SK-N-SH (cell line): ENCODE measurements around the gene ABCA4. TPM values are rescaled to one million over a fixed set of nuclear protein-coding genes. Genes with fewer than 3 reads are reported as not detected.

Experiments used
- CTCF ChIA-PET: fragments of 300-600, 350-600 bp; formaldehyde crosslinking; extraction: SDS; loops from one replicate; lab custom pipeline; 2021; lab: Yijun Ruan, JAX
- POLR2A ChIA-PET: fragments of 350-600 bp; sonication (Branson Sonifier 250); formaldehyde crosslinking; extraction: SDS; loops from one replicate; lab custom pipeline; 2020; ENCODE audit warnings: antibody characterized with exemption, inconsistent platforms; lab: Yijun Ruan, JAX
- DNase-seq: peaks from one replicate; pipeline ENCODE4 v3.0.0; 2012
- H2AFZ ChIP-seq: fragments of 200-600 bp; sonication (generic); 2 replicates; pipeline ENCODE4 v1.8.1; 2016; ENCODE audit warnings: antibody characterized with exemption, mild to moderate bottlenecking, low read depth
- H3F3A ChIP-seq: fragments of 200-600 bp; sonication (generic); replicated peaks from 2 replicates; pipeline ENCODE3; 2016; ENCODE audit warnings: antibody characterized with exemption, mild to moderate bottlenecking; ENCODE audit not compliant: insufficient read depth
- H3K27ac ChIP-seq, 2 experiments: fragments of 200-500 bp in 1 of 2; fragments of 200-600 bp in 1 of 2; sonication (Bioruptor generic) in 1 of 2; sonication (generic), shearing (Covaris generic) in 1 of 2; 2 replicates each; pipeline versions ENCODE4 v1.5.1 to v1.6.1; 2014 to 2016; ENCODE audit warnings: low read depth in 2 of 2, inconsistent platforms in 1 of 2, low read length in 1 of 2, mild to moderate bottlenecking in 1 of 2, mixed read lengths in 1 of 2
- H3K27me3 ChIP-seq: fragments of 200-600 bp; sonication (generic), shearing (Covaris generic); 2 replicates; pipeline ENCODE4 v1.6.1; 2016; ENCODE audit warnings: mixed run types; ENCODE audit not compliant: insufficient read depth
- H3K36me3 ChIP-seq, 2 experiments: fragments of 200-500 bp in 1 of 2; fragments of 200-600 bp in 1 of 2; sonication (Bioruptor generic) in 1 of 2; sonication (generic) in 1 of 2; replicated peaks in 1 of 2; 2 replicates each; pipeline versions ENCODE3 to v1.5.1; 2014 to 2016; ENCODE audit warnings: low read length in 1 of 2, mild to moderate bottlenecking in 1 of 2; ENCODE audit not compliant: insufficient read depth in 2 of 2, control insufficient read depth in 1 of 2
- H3K4me1 ChIP-seq, 2 experiments: fragments of 200-500 bp in 1 of 2; fragments of 200-600 bp in 1 of 2; sonication (Bioruptor generic) in 1 of 2; sonication (generic), shearing (Covaris generic) in 1 of 2; 2 replicates each; pipeline versions ENCODE4 v1.5.1 to v1.6.1; 2014 to 2016; ENCODE audit warnings: low read depth in 1 of 2, low read length in 1 of 2, mixed run types in 1 of 2; ENCODE audit not compliant: insufficient read depth in 2 of 2, control insufficient read depth in 1 of 2
- H3K4me2 ChIP-seq: fragments of 200-600 bp; sonication (generic), shearing (Covaris generic); 2 replicates; pipeline ENCODE4 v1.6.1; 2017; ENCODE audit warnings: mixed run types
- H3K4me3 ChIP-seq, 2 experiments: fragments of 200-500 bp in 1 of 2; fragments of 200-600 bp in 1 of 2; sonication (Bioruptor generic) in 1 of 2; sonication (generic), shearing (Covaris generic) in 1 of 2; 2 replicates each; pipeline versions ENCODE4 v1.5.1 to v1.8.1; 2014 to 2016; ENCODE audit warnings: low read depth in 2 of 2, inconsistent platforms in 1 of 2, low read length in 1 of 2, mild to moderate bottlenecking in 1 of 2, mixed read lengths in 1 of 2, moderate library complexity in 1 of 2
- H3K79me2 ChIP-seq: fragments of 200-600 bp; sonication (generic); 2 replicates; pipeline ENCODE4 v1.8.1; 2017; ENCODE audit warnings: mild to moderate bottlenecking; ENCODE audit not compliant: insufficient read depth
- H3K9ac ChIP-seq: fragments of 200-600 bp; sonication (generic); 2 replicates; pipeline ENCODE4 v1.6.1; 2017; ENCODE audit warnings: mixed run types
- H3K9me2 ChIP-seq: fragments of 200-600 bp; sonication (generic); 2 replicates; pipeline ENCODE4 v1.6.1; 2017; ENCODE audit warnings: mixed run types
- H3K9me3 ChIP-seq: fragments of 200-600 bp; sonication (generic); 2 replicates; pipeline ENCODE4 v1.6.1; 2017; ENCODE audit warnings: mixed run types, mild to moderate bottlenecking, moderate library complexity
- H4K20me1 ChIP-seq: fragments of 200-600 bp; sonication (generic); 2 replicates; pipeline ENCODE4 v1.6.1; 2017; ENCODE audit warnings: mild to moderate bottlenecking, mixed run types; ENCODE audit not compliant: insufficient read depth
- ELF1 ChIP-seq: IDR thresholded peaks from 2 replicates; pipeline ENCODE4 v1.4.0; 2012
- EP300 ChIP-seq, 2 experiments: IDR thresholded peaks; 2 replicates each; pipeline versions ENCODE4 v1.4.0 to v1.6.1; 2012; ENCODE audit warnings: borderline replicate concordance in 1 of 2, low read depth in 1 of 2, low read length in 1 of 2
- FOSL2 ChIP-seq: IDR thresholded peaks from 2 replicates; pipeline ENCODE4 v1.4.0; 2012; ENCODE audit warnings: low read depth, mild to moderate bottlenecking, moderate library complexity, borderline replicate concordance
- FOXJ3 ChIP-seq: sonication (generic); formaldehyde crosslinking; IDR thresholded peaks from 2 replicates; pipeline ENCODE4 v1.5.1; 2020; ENCODE audit warnings: mild to moderate bottlenecking, missing genetic modification reagents
- GABPA ChIP-seq: IDR thresholded peaks from 2 replicates; pipeline ENCODE4 v1.4.0; 2012; ENCODE audit warnings: low read depth, mild to moderate bottlenecking
- GATA2 ChIP-seq: sonication (generic); formaldehyde crosslinking; IDR thresholded peaks from 2 replicates; pipeline ENCODE4 v1.5.0; 2020; ENCODE audit warnings: mild to moderate bottlenecking, missing genetic modification reagents
- NFIC ChIP-seq: IDR thresholded peaks from 2 replicates; pipeline ENCODE4 v1.4.0; 2012; ENCODE audit warnings: borderline replicate concordance
- NRF1 ChIP-seq: IDR thresholded peaks from 2 replicates; pipeline ENCODE4 v1.6.1; 2012; ENCODE audit warnings: low read depth, mild to moderate bottlenecking, low read length
- REST ChIP-seq: IDR thresholded peaks from 2 replicates; pipeline ENCODE4 v1.6.1; 2012; ENCODE audit warnings: mild to moderate bottlenecking, low read depth, low read length, moderate library complexity
- SIN3A ChIP-seq: IDR thresholded peaks from 2 replicates; pipeline ENCODE4 v1.6.1; 2012; ENCODE audit warnings: low read depth, mild to moderate bottlenecking, low read length, moderate library complexity, borderline replicate concordance
- USF2 ChIP-seq: fragments of 150-350 bp; IDR thresholded peaks from 2 replicates; pipeline ENCODE4 v1.6.1; 2017; ENCODE audit warnings: antibody characterized with exemption, low read length, low read depth, borderline replicate concordance
- WGBS: methylation state at CpG from one replicate; pipeline ENCODE4 v1.1.6; 2017; ENCODE audit warnings: low lambda C conversion rate; 5-methylcytosine and 5-hydroxymethylcytosine counted together
- polyA plus RNA-seq, 3 experiments: library from polyadenylated mRNA; depleted of rRNA; stranded (reverse); fragments of >200 nt; gene quantifications; 2 replicates each; pipeline ENCODE4 v1.2.3, GENCODE V29; 2012
- TF ChIP-seq, protein P1 (sequence below): IDR thresholded peaks from 2 replicates; pipeline ENCODE4 v1.4.0; 2012; ENCODE audit warnings: low read depth, borderline replicate concordance

ABCA4 gene
- polyA plus RNA-seq, 1 of the 3 experiments (the other 2 are of a cell fraction), result 0.03 TPM

DNA sequence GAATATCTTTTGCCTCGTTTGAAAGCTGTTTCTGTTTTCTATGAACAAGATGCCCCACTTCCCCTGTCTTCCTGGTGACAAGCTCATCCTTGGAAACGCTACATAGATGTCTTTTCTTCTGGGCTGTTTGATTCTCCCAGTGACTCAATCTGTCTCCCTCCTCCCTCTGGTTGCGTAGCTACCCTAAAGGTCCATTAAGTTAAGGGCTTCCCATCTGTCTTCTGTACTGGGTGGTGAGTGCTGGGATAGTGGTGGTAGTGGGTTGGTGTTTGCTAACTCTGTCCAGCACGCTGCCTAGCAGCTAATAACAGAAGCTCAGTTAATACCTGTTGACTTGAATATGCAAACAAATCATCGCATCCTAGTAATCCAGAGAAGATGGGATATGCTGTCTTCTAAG lies 161.5 kb downstream of the ABCA4 start (continued):
- no peak for TF ChIP-seq FOSL2
- no peak for TF ChIP-seq GATA2 (CRISPR knock-in tag)
- no peak for TF ChIP-seq REST
- TF ChIP-seq NFIC, result no peak
- TF ChIP-seq EP300 (IDR thresholded peaks at IDR 0.05; ENCODE audit: borderline replicate concordance in 1 of 2, low read depth in 1 of 2, low read length in 1 of 2), result no peak

DNA sequence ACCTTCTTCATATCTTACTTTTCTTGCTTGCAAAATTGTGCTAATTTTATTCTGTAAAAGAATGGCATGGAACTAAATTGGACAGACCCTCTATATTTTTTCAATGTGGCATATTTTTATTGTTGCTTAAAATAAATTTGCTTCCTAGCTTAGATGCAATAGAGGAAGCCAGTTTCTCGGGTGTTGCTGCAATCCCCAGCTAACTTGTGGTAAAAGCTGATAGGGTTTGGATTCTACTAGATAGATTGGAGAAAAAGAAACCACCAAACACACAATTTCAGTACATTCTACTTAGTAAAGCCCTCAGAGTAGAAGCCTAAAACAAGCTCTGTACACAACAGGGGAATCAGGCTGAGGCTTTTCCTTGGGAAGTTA lies 162.2 kb downstream of the ABCA4 start:
- Histone ChIP-seq H4K20me1 (no peaks in the 10 kb centered on the region), H3K36me3 (no peaks in the 10 kb centered on the region), H3K4me1 (no peaks in the 10 kb centered on the region)
- POLR2A ChIA-PET, result no interaction called here
- DNase-seq, result no peak
- TF ChIP-seq ELF1 (no peak), GABPA (no peak), FOXJ3 (CRISPR knock-in tag) (no peak), NRF1 (no peak), USF2 (no peak), SIN3A (no peak)
- TF ChIP-seq, protein P1, sequence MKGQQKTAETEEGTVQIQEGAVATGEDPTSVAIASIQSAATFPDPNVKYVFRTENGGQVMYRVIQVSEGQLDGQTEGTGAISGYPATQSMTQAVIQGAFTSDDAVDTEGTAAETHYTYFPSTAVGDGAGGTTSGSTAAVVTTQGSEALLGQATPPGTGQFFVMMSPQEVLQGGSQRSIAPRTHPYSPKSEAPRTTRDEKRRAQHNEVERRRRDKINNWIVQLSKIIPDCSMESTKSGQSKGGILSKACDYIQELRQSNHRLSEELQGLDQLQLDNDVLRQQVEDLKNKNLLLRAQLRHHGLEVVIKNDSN, result no peak
- TF ChIP-seq, all 33 proteins: peak for 0
- Histone ChIP-seq H3K9ac (no peak overlapping the region), H3K27me3 (no peaks in the 10 kb centered on the region), H3K27ac (no peak overlapping the region), H3K9me2 (no peaks in the 10 kb centered on the region), H3F3A (no peaks in the 10 kb centered on the region), H3K9me3 (peaks cover 5% of the 10 kb centered on the region; the same call in 1 of the 2 replicates), H3K4me2 (no peak overlapping the region), H3K79me2 (no peaks in the 10 kb centered on the region), H2AFZ (no peak overlapping the region), H3K4me3 (no peak overlapping the region)
- 38% methylated on average over 1 of the region's 1 CpG for WGBS
- CTCF ChIA-PET, result interaction anchor here (0.6 to 1.7 kb wide), 5 partner anchors 10 to 511 kb away, joined by 3 to 6 read pairs (median 3); partner anchors contain the start of genes FNBP1L and GCLM
